ENCODE measurements around the gene TAPBP. TPM values are rescaled to one million over a fixed set of nuclear protein-coding genes. Genes with fewer than 3 reads are reported as not detected.

The TAPBP gene
- total and polyA plus RNA-seq, 2 donors from 2014 or later = 53.5 to 217 TPM

- Histone ChIP-seq H3K27me3 (ENCODE audit: control insufficient read depth, insufficient read depth, low read length) (no peaks in the 10 kb centered on the region), H3K9me3 (ENCODE audit: control insufficient read depth in 2 of 3, insufficient read depth in 1 of 3, low read length in 3 of 3) (no peaks in the 10 kb centered on the region), H3K27ac (ENCODE audit: low read depth in 2 of 2, low read length in 2 of 2) (peak overlapping the region; percentile 93 to 98), H3K9ac (ENCODE audit: low read length in 3 of 3) (peak overlapping the region; percentile 69 to 94 (median 93)), H3K36me3 (ENCODE audit: control insufficient read depth in 2 of 3, insufficient read depth in 3 of 3, low read length in 3 of 3) (no peaks in the 10 kb centered on the region), H3K4me1 (ENCODE audit: control insufficient read depth in 2 of 3, insufficient read depth in 2 of 3, low read depth in 1 of 3, low read length in 3 of 3) (peaks cover 0 to 27% (median 2%) of the 10 kb centered on the region in 3 donors), H3K4me3 (ENCODE audit: low read length in 3 of 3) (peak overlapping the region; percentile 70 to 96 (median 90))
- TF ChIP-seq CTCF (IDR thresholded peaks at IDR 0.05; ENCODE audit: borderline replicate concordance, extremely low read depth, insufficient read depth) = no peak
- intact Hi-C loops (cut with DNase I) = no loop called here
- peak; percentile 56 to 84 (median 66) for DNase-seq
- FAIRE-seq = no peak
Measured at GRCh38 chr6:33313105-33313708, 671 bp downstream of the TAPBP start.

GRCh38 chr6:33312361-33313104 lies 1.3 kb downstream of the TAPBP start:
- Histone ChIP-seq H3K27ac (ENCODE audit: low read depth in 2 of 2, low read length in 2 of 2) (peak overlapping the region; percentile 93 to 98), H3K4me3 (ENCODE audit: low read length in 3 of 3) (peak overlapping the region; percentile 70 to 96 (median 90)), H3K9ac (ENCODE audit: low read length in 3 of 3) (peak overlapping the region; percentile 38 to 94 (median 93)), H3K9me3 (ENCODE audit: control insufficient read depth in 2 of 3, insufficient read depth in 1 of 3, low read length in 3 of 3) (no peaks in the 10 kb centered on the region), H3K27me3 (ENCODE audit: control insufficient read depth, insufficient read depth, low read length) (no peaks in the 10 kb centered on the region), H3K4me1 (ENCODE audit: control insufficient read depth in 2 of 3, insufficient read depth in 2 of 3, low read depth in 1 of 3, low read length in 3 of 3) (peaks cover 0 to 27% (median 2%) of the 10 kb centered on the region in 3 donors), H3K36me3 (ENCODE audit: control insufficient read depth in 2 of 3, insufficient read depth in 3 of 3, low read length in 3 of 3) (no peaks in the 10 kb centered on the region)
- no peak for TF ChIP-seq CTCF (IDR thresholded peaks at IDR 0.05; ENCODE audit: borderline replicate concordance, extremely low read depth, insufficient read depth)
- DNase-seq = peak; percentile 73 to 87 (median 83)
- FAIRE-seq = no peak
- intact Hi-C loops (cut with DNase I) = no loop called here

- intact Hi-C loops (cut with DNase I) = no loop called here
- Histone ChIP-seq H3K9me3 (ENCODE audit: control insufficient read depth in 2 of 3, insufficient read depth in 1 of 3, low read length in 3 of 3) (no peaks in the 10 kb centered on the region), H3K9ac (ENCODE audit: low read length in 3 of 3) (no peak overlapping the region), H3K27me3 (ENCODE audit: control insufficient read depth, insufficient read depth, low read length) (no peaks in the 10 kb centered on the region), H3K27ac (ENCODE audit: low read depth in 2 of 2, low read length in 2 of 2) (no peak overlapping the region), H3K36me3 (ENCODE audit: control insufficient read depth in 2 of 3, insufficient read depth in 3 of 3, low read length in 3 of 3) (peaks cover 4 to 19% (median 15%) of the 10 kb centered on the region in 3 donors), H3K4me3 (ENCODE audit: low read length in 3 of 3) (no peak overlapping the region), H3K4me1 (ENCODE audit: control insufficient read depth in 2 of 3, insufficient read depth in 2 of 3, low read depth in 1 of 3, low read length in 3 of 3) (peaks cover 0 to 3% (median 0%) of the 10 kb centered on the region in 3 donors)
- no peak for TF ChIP-seq CTCF (IDR thresholded peaks at IDR 0.05; ENCODE audit: borderline replicate concordance, extremely low read depth, insufficient read depth)
- DNase-seq (no peak), FAIRE-seq (no peak)
Measured at GRCh38 chr6:33306356-33306755, 7.5 kb downstream of the TAPBP start.
